DOHH2 (cell line): Measurements from ENCODE around the gene SMURF2.

Experiments
- CTCF ChIP-seq: fragments of 200-600 bp; sonication (generic); IDR thresholded peaks from one replicate; pipeline ENCODE4 v1.5.1; 2014; ENCODE audit warnings: antibody characterized with exemption, mild to moderate bottlenecking, low read depth, low read length; ENCODE audit not compliant: poor library complexity, severe bottlenecking
- EZH2phosphoT487 ChIP-seq: fragments of 200-600 bp; sonication (generic); IDR thresholded peaks from 2 replicates; pipeline ENCODE4 v1.6.1; 2017; ENCODE audit warnings: borderline replicate concordance, mild to moderate bottlenecking, antibody characterized with exemption, low read length, moderate library complexity, mixed read lengths

DNA sequence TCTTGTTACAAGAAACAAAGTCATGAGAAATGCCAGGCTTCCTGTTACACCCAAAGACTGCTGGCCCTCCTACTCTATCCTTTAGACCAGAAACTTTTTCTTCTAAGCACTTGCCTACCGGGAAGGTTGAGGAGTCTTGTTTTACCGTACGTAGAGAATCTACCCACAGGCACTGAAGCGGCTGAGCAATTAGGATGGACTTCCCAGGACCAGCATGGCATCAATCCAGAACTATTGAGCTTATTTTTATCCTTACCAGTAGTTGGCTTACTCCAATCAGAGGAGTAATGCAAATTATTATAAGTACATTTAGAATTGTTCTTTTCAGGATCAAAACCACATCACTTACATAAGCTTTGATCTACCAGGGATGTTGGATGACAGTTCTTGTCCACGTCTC, 129.7 kb downstream of the SMURF2 start:
- no peak for TF ChIP-seq CTCF
- TF ChIP-seq EZH2phosphoT487 = no peak
